GM12878 (cell line): Measurements from ENCODE around the gene SMCO4. TPM values are rescaled to one million over a fixed set of nuclear protein-coding genes. Genes with fewer than 3 reads are reported as not detected.

Source experiments
- ATAC-seq: fragments of 200-7000 bp; cut with Tn5 transposase; 3 replicates; pipeline ENCODE4 v1.9.1; 2020; ENCODE audit warnings: mild to moderate bottlenecking, moderate library complexity
- BruUV-seq: library from RNA; stranded (reverse); fragments of 400-500 nt; replicated peaks from 2 replicates; lab custom pipeline; 2021; lab: Mats Ljungman, UMichigan
- CTCF ChIA-PET: fragments of 300-600 bp; sonication (Branson Sonifier 250); formaldehyde crosslinking; extraction: SDS; loops from one replicate; lab custom pipeline; 2021; ENCODE audit warnings: inconsistent platforms; lab: Yijun Ruan, JAX
- POLR2A ChIA-PET: fragments of 350-600 bp; formaldehyde crosslinking; extraction: SDS; loops from one replicate; lab custom pipeline; 2021; ENCODE audit warnings: inconsistent platforms; lab: Charles Lee
- RAD21 ChIA-PET: fragments of 300-600 bp; sonication (Branson Sonifier 250); formaldehyde crosslinking; loops from one replicate; lab custom pipeline; 2023; ENCODE audit warnings: antibody characterized with exemption; ENCODE audit not compliant: unreplicated experiment; lab: Charles Lee
- SMC1A ChIA-PET: fragments of 300-600 bp; sonication (Branson Sonifier 250); formaldehyde crosslinking; loops from one replicate; lab custom pipeline; 2023; ENCODE audit not compliant: unreplicated experiment, uncharacterized antibody; lab: Charles Lee
- DNase-seq: peaks from one replicate; pipeline ENCODE4 v3.0.0-alpha.2; 2011; ENCODE audit warnings: low read depth, low spot score
- FAIRE-seq: peaks from 3 replicates; lab custom pipeline; 2011; peaks lifted over from hg19 to GRCh38; lab: Jason Lieb, UNC
- H2AFZ ChIP-seq: 2 replicates; pipeline ENCODE4 v1.6.0; 2011; ENCODE audit warnings: low read depth, low read length, control low read depth; ENCODE audit not compliant: control insufficient read depth
- H3K27ac ChIP-seq: 2 replicates; pipeline ENCODE4 v1.5.1; 2011; ENCODE audit warnings: control low read depth; ENCODE audit not compliant: control insufficient read depth, insufficient read depth
- H3K27me3 ChIP-seq, 2 experiments: replicated peaks in 1 of 2; 2 replicates each; pipeline versions ENCODE4 v1.6.0 to v1.6.1; 2011; ENCODE audit warnings: low read length in 1 of 2; ENCODE audit not compliant: control insufficient read depth in 2 of 2, insufficient read depth in 2 of 2
- H3K36me3 ChIP-seq, 2 experiments: 2 replicates each; pipeline ENCODE4 v1.5.1; 2011; ENCODE audit warnings: low read length in 1 of 2; ENCODE audit not compliant: control insufficient read depth in 2 of 2, insufficient read depth in 2 of 2
- H3K4me1 ChIP-seq: 2 replicates; pipeline ENCODE4 v1.6.1; 2011; ENCODE audit warnings: mild to moderate bottlenecking, low read length, moderate library complexity, mixed read lengths; ENCODE audit not compliant: control insufficient read depth, insufficient read depth
- H3K4me2 ChIP-seq: 2 replicates; pipeline ENCODE4 v1.6.0; 2011; ENCODE audit warnings: control low read depth; ENCODE audit not compliant: control insufficient read depth, insufficient read depth
- H3K4me3 ChIP-seq: fragments of 200-600 bp; sonication (generic); 2 replicates; pipeline ENCODE4 v1.5.1; 2016
- H3K79me2 ChIP-seq: 2 replicates; pipeline ENCODE4 v1.6.0; 2011; ENCODE audit warnings: low read length; ENCODE audit not compliant: control insufficient read depth, insufficient read depth
- H3K9ac ChIP-seq: 2 replicates; pipeline ENCODE4 v1.8.0; 2011; ENCODE audit warnings: low read length, control low read depth, mixed read lengths; ENCODE audit not compliant: control insufficient read depth, insufficient read depth
- H3K9me3 ChIP-seq: replicated peaks from 3 replicates; pipeline ENCODE4 v1.5.1; 2011; ENCODE audit warnings: mild to moderate bottlenecking, low read length; ENCODE audit not compliant: control insufficient read depth, insufficient read depth
- H4K20me1 ChIP-seq: 2 replicates; pipeline ENCODE4 v1.6.0; 2011; ENCODE audit not compliant: control insufficient read depth, insufficient read depth
- IRF5 ChIP-seq: fragments of 450-650 bp; IDR thresholded peaks from 2 replicates; pipeline ENCODE4 v1.6.1; 2017; ENCODE audit warnings: borderline replicate concordance
- KLF5 ChIP-seq: fragments of 450-650 bp; IDR thresholded peaks from 2 replicates; pipeline ENCODE4 v1.6.1; 2014; ENCODE audit warnings: mild to moderate bottlenecking; ENCODE audit not compliant: partially characterized antibody
- NBN ChIP-seq: fragments of 450-650 bp; IDR thresholded peaks from 2 replicates; pipeline ENCODE4 v1.6.1; 2016
- NFYB ChIP-seq: IDR thresholded peaks from 2 replicates; pipeline ENCODE4 v1.6.1; 2011; ENCODE audit warnings: low read depth, mild to moderate bottlenecking, low read length, improper control_type of control experiment, moderate library complexity; ENCODE audit not compliant: insufficient read depth
- NR2C2 ChIP-seq: IDR thresholded peaks from 2 replicates; pipeline ENCODE4 v1.6.1; 2011; ENCODE audit warnings: borderline replicate concordance, low read depth; ENCODE audit not compliant: control insufficient read depth, insufficient read length
- PRDM15 ChIP-seq: fragments of 450-650 bp; formaldehyde crosslinking; IDR thresholded peaks from 2 replicates; pipeline ENCODE4 v1.4.0; 2020; ENCODE audit warnings: mild to moderate bottlenecking, moderate library complexity
- REST ChIP-seq: IDR thresholded peaks from 2 replicates; pipeline ENCODE4 v1.6.1; 2012; ENCODE audit warnings: mild to moderate bottlenecking, low read depth, low read length
- ZNF384 ChIP-seq: IDR thresholded peaks from 2 replicates; pipeline ENCODE4 v1.6.1; 2012; ENCODE audit warnings: low read depth, mild to moderate bottlenecking, low read length, improper control_type of control experiment, borderline replicate concordance
- ZZZ3 ChIP-seq: IDR thresholded peaks from 2 replicates; pipeline ENCODE4 v1.6.1; 2011; ENCODE audit warnings: low read depth; ENCODE audit not compliant: control insufficient read depth, insufficient read length
- WGBS: methylation state at CpG from one replicate; pipeline ENCODE4 v1.1.6; 2016; ENCODE audit warnings: low lambda C conversion rate; ENCODE audit not compliant: insufficient replicate concordance, insufficient coverage; ENCODE audit errors: missing lambda C conversion rate; 5-methylcytosine and 5-hydroxymethylcytosine counted together
- in situ Hi-C: fragments of 300-500 bp; cut with MboI; formaldehyde crosslinking; loops from 9 replicates; pipeline ENCODE4 v1.14.3; 2018; ENCODE audit warnings: mixed read lengths
- intact Hi-C: fragments of 100-400 bp; cut with micrococcal nuclease; formaldehyde crosslinking; loops from one replicate; pipeline ENCODE4 v1.14.2; 2022; ENCODE audit not compliant: unreplicated experiment
- polyA plus RNA-seq, 11 experiments: library from polyadenylated mRNA; depleted of rRNA in 4 of 11; unstranded in 6 of 11; stranded (reverse) in 5 of 11; fragments of >200 nt; fragmentation: Nextera tagmentation in 4 of 11; fragmentation: Illumina TruSeq in 1 of 11; extraction: Ambion mirVana in 4 of 11; extraction: Trizol in 1 of 11; gene quantifications; 1 replicate in 1 of 11; 2 replicates in 10 of 11; pipeline versions ENCODE4 v1.2.1 to v1.2.3, GENCODE V29; 2011 to 2016; ENCODE audit warnings: inconsistent platforms in 2 of 11, missing spikeins in 2 of 11, low read depth in 1 of 11
- total RNA-seq, 4 experiments: library from RNA; depleted of rRNA in 3 of 4; stranded (reverse); fragments of >200 nt in 3 of 4; fragmentation: Illumina TruSeq in 1 of 4; extraction: Trizol in 1 of 4; gene quantifications; 2 replicates each; pipeline versions ENCODE4 v1.2.1 to v1.2.3, GENCODE V29; 2013 to 2021
- TF ChIP-seq, protein P1 (sequence below): fragments of 450-650 bp; IDR thresholded peaks from 2 replicates; pipeline ENCODE4 v1.6.1; 2017; ENCODE audit warnings: mild to moderate bottlenecking, moderate library complexity

The SMCO4 gene
- total and polyA plus RNA-seq, 10 of the 15 experiments (the other 5 are each of a cell fraction or from before 2014, with no cell fraction given) = 3.6 to 59.9 (median 27.9) TPM

- H4K20me1 ChIP-seq = no peaks in the 10 kb centered on the region
- in situ Hi-C loops (no loop called here), intact Hi-C loops (no loop called here)
- no peak for DNase-seq
- SMC1A ChIA-PET = interaction anchor here (1.0 kb wide), 1 partner anchor 17 kb away, joined by 3 read pairs; no protein-coding TSS in a partner anchor
- ATAC-seq = no peak
- 78% methylated on average over 3 of the region's 3 CpGs for WGBS
- H3K9ac ChIP-seq = no peak overlapping the region
- H3K4me2 ChIP-seq = no peak overlapping the region
- no peaks in the 10 kb centered on the region for H3K36me3 ChIP-seq
- no peaks in the 10 kb centered on the region for H3K9me3 ChIP-seq
- POLR2A ChIA-PET = no interaction called here
- BruUV-seq = no TSS peak
- no peaks in the 10 kb centered on the region for H3K79me2 ChIP-seq
- FAIRE-seq = no peak
- RAD21 ChIA-PET = no interaction called here
- H3K27ac ChIP-seq = no peak overlapping the region
- H3K27me3 ChIP-seq = no peaks in the 10 kb centered on the region
- no peak overlapping the region for H2AFZ ChIP-seq
- no peaks in the 10 kb centered on the region for H3K4me1 ChIP-seq
- no peak overlapping the region for H3K4me3 ChIP-seq
- CTCF ChIA-PET = no interaction called here
- TF ChIP-seq KLF5 = no peak
- TF ChIP-seq NFYB = no peak
- TF ChIP-seq ZNF384 = no peak
- no peak for TF ChIP-seq ZZZ3
- TF ChIP-seq REST = no peak
- TF ChIP-seq PRDM15 = no peak
- no peak for TF ChIP-seq NR2C2
- no peak for TF ChIP-seq IRF5
- no peak for TF ChIP-seq NBN
- TF ChIP-seq, protein P1, sequence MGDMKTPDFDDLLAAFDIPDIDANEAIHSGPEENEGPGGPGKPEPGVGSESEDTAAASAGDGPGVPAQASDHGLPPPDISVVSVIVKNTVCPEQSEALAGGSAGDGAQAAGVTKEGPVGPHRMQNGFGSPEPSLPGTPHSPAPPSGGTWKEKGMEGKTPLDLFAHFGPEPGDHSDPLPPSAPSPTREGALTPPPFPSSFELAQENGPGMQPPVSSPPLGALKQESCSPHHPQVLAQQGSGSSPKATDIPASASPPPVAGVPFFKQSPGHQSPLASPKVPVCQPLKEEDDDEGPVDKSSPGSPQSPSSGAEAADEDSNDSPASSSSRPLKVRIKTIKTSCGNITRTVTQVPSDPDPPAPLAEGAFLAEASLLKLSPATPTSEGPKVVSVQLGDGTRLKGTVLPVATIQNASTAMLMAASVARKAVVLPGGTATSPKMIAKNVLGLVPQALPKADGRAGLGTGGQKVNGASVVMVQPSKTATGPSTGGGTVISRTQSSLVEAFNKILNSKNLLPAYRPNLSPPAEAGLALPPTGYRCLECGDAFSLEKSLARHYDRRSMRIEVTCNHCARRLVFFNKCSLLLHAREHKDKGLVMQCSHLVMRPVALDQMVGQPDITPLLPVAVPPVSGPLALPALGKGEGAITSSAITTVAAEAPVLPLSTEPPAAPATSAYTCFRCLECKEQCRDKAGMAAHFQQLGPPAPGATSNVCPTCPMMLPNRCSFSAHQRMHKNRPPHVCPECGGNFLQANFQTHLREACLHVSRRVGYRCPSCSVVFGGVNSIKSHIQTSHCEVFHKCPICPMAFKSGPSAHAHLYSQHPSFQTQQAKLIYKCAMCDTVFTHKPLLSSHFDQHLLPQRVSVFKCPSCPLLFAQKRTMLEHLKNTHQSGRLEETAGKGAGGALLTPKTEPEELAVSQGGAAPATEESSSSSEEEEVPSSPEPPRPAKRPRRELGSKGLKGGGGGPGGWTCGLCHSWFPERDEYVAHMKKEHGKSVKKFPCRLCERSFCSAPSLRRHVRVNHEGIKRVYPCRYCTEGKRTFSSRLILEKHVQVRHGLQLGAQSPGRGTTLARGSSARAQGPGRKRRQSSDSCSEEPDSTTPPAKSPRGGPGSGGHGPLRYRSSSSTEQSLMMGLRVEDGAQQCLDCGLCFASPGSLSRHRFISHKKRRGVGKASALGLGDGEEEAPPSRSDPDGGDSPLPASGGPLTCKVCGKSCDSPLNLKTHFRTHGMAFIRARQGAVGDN = no peak
These were observed 21.7 kb upstream of the SMCO4 start for GRCh38 chr11:93564895-93565294.
